Measurements from ENCODE around the gene KRABD2.
"Not testable (repeated sequence)": the region's sequence is repeated elsewhere in the genome, so short reads cannot be mapped to it uniquely, and the experiment has no call there.

- TF ChIP-seq, protein P1, sequence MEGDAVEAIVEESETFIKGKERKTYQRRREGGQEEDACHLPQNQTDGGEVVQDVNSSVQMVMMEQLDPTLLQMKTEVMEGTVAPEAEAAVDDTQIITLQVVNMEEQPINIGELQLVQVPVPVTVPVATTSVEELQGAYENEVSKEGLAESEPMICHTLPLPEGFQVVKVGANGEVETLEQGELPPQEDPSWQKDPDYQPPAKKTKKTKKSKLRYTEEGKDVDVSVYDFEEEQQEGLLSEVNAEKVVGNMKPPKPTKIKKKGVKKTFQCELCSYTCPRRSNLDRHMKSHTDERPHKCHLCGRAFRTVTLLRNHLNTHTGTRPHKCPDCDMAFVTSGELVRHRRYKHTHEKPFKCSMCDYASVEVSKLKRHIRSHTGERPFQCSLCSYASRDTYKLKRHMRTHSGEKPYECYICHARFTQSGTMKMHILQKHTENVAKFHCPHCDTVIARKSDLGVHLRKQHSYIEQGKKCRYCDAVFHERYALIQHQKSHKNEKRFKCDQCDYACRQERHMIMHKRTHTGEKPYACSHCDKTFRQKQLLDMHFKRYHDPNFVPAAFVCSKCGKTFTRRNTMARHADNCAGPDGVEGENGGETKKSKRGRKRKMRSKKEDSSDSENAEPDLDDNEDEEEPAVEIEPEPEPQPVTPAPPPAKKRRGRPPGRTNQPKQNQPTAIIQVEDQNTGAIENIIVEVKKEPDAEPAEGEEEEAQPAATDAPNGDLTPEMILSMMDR (IDR thresholded peaks at IDR 0.05) = not testable (repeated sequence)
- TF ChIP-seq POLR2A (IDR thresholded peaks at IDR 0.05) = not testable (repeated sequence)
These were observed 1.6 kb upstream of the KRABD2 start for GRCh38 chr17:8378117-8378516.

All from Peyer's patch (tissue), 4 donors.